CD14-positive monocyte (primary cell): ENCODE measurements around the gene PRLR. TPM values are rescaled to one million over a fixed set of nuclear protein-coding genes. Genes with fewer than 3 reads are reported as not detected.

Experiments
- DNase-seq, 3 donors: peaks; one replicate each; pipeline ENCODE4 v3.0.0-alpha.2; 2011 to 2022
- H2AFZ ChIP-seq: 2 replicates; pipeline ENCODE4 v1.6.0; 2012; ENCODE audit warnings: mild to moderate bottlenecking, low read depth, low read length, inconsistent platforms; ENCODE audit not compliant: insufficient read depth, poor library complexity, severe bottlenecking
- H3K27ac ChIP-seq, 2 donors: 1 replicate in 1 of 2; 2 replicates in 1 of 2; pipeline ENCODE4 v1.5.1; 2012 to 2013; ENCODE audit warnings: low read length in 2 of 2, control low read depth in 1 of 2, inconsistent platforms in 1 of 2, low read depth in 1 of 2, mild to moderate bottlenecking in 1 of 2
- H3K27me3 ChIP-seq, 2 donors: one replicate each; pipeline versions ENCODE4 v1.6.0 to v1.6.1; 2011 to 2013; ENCODE audit warnings: low read length in 2 of 2; ENCODE audit not compliant: control insufficient read depth in 2 of 2, insufficient read depth in 2 of 2
- H3K36me3 ChIP-seq, 2 donors: replicated peaks in 1 of 2; 1 replicate in 1 of 2; 2 replicates in 1 of 2; pipeline versions ENCODE4 v1.5.1 to v1.6.1; 2012 to 2013; ENCODE audit warnings: low read length in 2 of 2, control low read depth in 1 of 2, inconsistent platforms in 1 of 2, mild to moderate bottlenecking in 1 of 2; ENCODE audit not compliant: insufficient read depth in 2 of 2, control insufficient read depth in 1 of 2
- H3K4me1 ChIP-seq, 2 donors: 1 replicate in 1 of 2; 2 replicates in 1 of 2; pipeline versions ENCODE4 v1.5.1 to v1.6.1; 2012 to 2013; ENCODE audit warnings: low read length in 2 of 2, control low read depth in 1 of 2, inconsistent platforms in 1 of 2, mild to moderate bottlenecking in 1 of 2, moderate library complexity in 1 of 2; ENCODE audit not compliant: insufficient read depth in 2 of 2, control insufficient read depth in 1 of 2
- H3K4me2 ChIP-seq: replicated peaks from 2 replicates; pipeline ENCODE3; 2012; ENCODE audit warnings: low read length, moderate library complexity, mild to moderate bottlenecking; ENCODE audit not compliant: poor library complexity, severe bottlenecking; ENCODE audit errors: extremely low read depth
- H3K4me3 ChIP-seq, 3 experiments: fragments of 200-600 bp in 1 of 3; sonication (generic) in 1 of 3; replicated peaks in 1 of 3; 1 replicate in 2 of 3; 2 replicates in 1 of 3; pipeline ENCODE4 v1.5.1; 2011 to 2013; ENCODE audit warnings: low read length in 3 of 3, mild to moderate bottlenecking in 3 of 3, control low read depth in 2 of 3, low read depth in 2 of 3, inconsistent platforms in 1 of 3, moderate library complexity in 1 of 3
- H3K79me2 ChIP-seq: 2 replicates; pipeline ENCODE4 v1.6.0; 2012; ENCODE audit warnings: mild to moderate bottlenecking, control low read depth, inconsistent platforms, low read length, moderate library complexity; ENCODE audit not compliant: insufficient read depth
- H3K9ac ChIP-seq: 2 replicates; pipeline ENCODE4 v1.6.0; 2017; ENCODE audit warnings: low read length, mild to moderate bottlenecking; ENCODE audit not compliant: insufficient read depth, poor library complexity, severe bottlenecking
- H3K9me3 ChIP-seq, 2 donors: replicated peaks in 1 of 2; 1 replicate in 1 of 2; 2 replicates in 1 of 2; pipeline versions ENCODE4 v1.5.1 to v1.6.1; 2012 to 2013; ENCODE audit warnings: low read length in 2 of 2, control low read depth in 1 of 2; ENCODE audit not compliant: control insufficient read depth in 1 of 2, insufficient read depth in 1 of 2
- H4K20me1 ChIP-seq: 2 replicates; pipeline ENCODE4 v1.6.0; 2012; ENCODE audit warnings: mild to moderate bottlenecking, low read length, control low read depth, moderate library complexity; ENCODE audit not compliant: insufficient read depth
- H3K27ac Mint-ChIP-seq, 7 donors: one replicate each; pipeline ENCODE4 v1.8.0; 2020; ENCODE audit warnings: mild to moderate bottlenecking in 7 of 7, mixed read lengths in 7 of 7, moderate library complexity in 6 of 7, inconsistent platforms in 2 of 7
- H3K27me3 Mint-ChIP-seq, 3 donors: one replicate each; pipeline ENCODE4 v1.8.0; 2021 to 2022; ENCODE audit warnings: low read depth in 3 of 3, mild to moderate bottlenecking in 3 of 3, mixed read lengths in 3 of 3, moderate library complexity in 3 of 3, inconsistent platforms in 1 of 3
- H3K36me3 Mint-ChIP-seq, 2 donors: one replicate each; pipeline ENCODE4 v1.8.0; 2020; ENCODE audit warnings: mixed read lengths in 2 of 2, inconsistent platforms in 1 of 2, mild to moderate bottlenecking in 1 of 2
- H3K4me1 Mint-ChIP-seq: one replicate; pipeline ENCODE4 v1.8.0; 2020; ENCODE audit warnings: mild to moderate bottlenecking, mixed read lengths
- H3K4me3 Mint-ChIP-seq, 2 donors: one replicate each; pipeline ENCODE4 v1.8.0; 2020; ENCODE audit warnings: mild to moderate bottlenecking in 2 of 2, mixed read lengths in 2 of 2, moderate library complexity in 1 of 2
- H3K9me3 Mint-ChIP-seq, 7 donors: one replicate each; pipeline ENCODE4 v1.8.0; 2020 to 2022; ENCODE audit warnings: mixed read lengths in 7 of 7, mild to moderate bottlenecking in 6 of 7, moderate library complexity in 6 of 7, inconsistent platforms in 2 of 7
- CTCF ChIP-seq: fragments of 200-600 bp; IDR thresholded peaks from one replicate; pipeline ENCODE4 v1.8.0; 2022; ENCODE audit warnings: antibody characterized with exemption, mild to moderate bottlenecking
- WGBS: methylation state at CpG from one replicate; pipeline ENCODE4 v1.1.5; 2013; ENCODE audit warnings: missing lambda C conversion rate; ENCODE audit not compliant: insufficient coverage; 5-methylcytosine and 5-hydroxymethylcytosine counted together
- intact Hi-C, 2 donors: fragments of 100-400 bp; cut with micrococcal nuclease; formaldehyde crosslinking; loops; one replicate each; pipeline versions ENCODE4 v1.15.0 to v1.15.1; 2023
- polyA plus RNA-seq, 3 donors: library from polyadenylated mRNA; depleted of rRNA in 1 of 3; unstranded in 2 of 3; stranded (reverse) in 1 of 3; fragments of 300-500 nt in 2 of 3; fragments of >200 nt in 1 of 3; fragmentation: Illumina TruSeq in 2 of 3; gene quantifications; 1 replicate in 2 of 3; 2 replicates in 1 of 3; pipeline ENCODE4 v1.2.3, GENCODE V29; 2012 to 2021

The PRLR gene
- polyA plus RNA-seq, 3 donors, result 0.12 to 1.7 (median 0.88) TPM

- Histone ChIP-seq H3K36me3 (peaks cover 2 to 10% of the 10 kb centered on the region in 2 donors), H3K9me3 (no peaks in the 10 kb centered on the region), H3K4me3 (no peak overlapping the region), H3K4me2 (no peak overlapping the region), H3K4me1 (peaks cover 3 to 8% of the 10 kb centered on the region in 2 donors), H3K27me3 (no peaks in the 10 kb centered on the region), H2AFZ (no peak overlapping the region), H3K79me2 (peaks cover 13% of the 10 kb centered on the region), H3K27ac (no peak overlapping the region), H4K20me1 (no peaks in the 10 kb centered on the region), H3K9ac (no peak overlapping the region)
- Mint-ChIP-seq H3K27ac (no peak overlapping the region), H3K9me3 (peaks cover 0 to 2% (median 0%) of the 10 kb centered on the region in 7 donors), H3K27me3 (peaks cover 0 to 4% (median 1%) of the 10 kb centered on the region in 3 donors), H3K4me3 (no peak overlapping the region), H3K4me1 (peaks cover 24% of the 10 kb centered on the region), H3K36me3 (peaks cover 17 to 20% of the 10 kb centered on the region in 2 donors)
- WGBS, result 100% methylated on average over 2 of the region's 2 CpGs
- intact Hi-C loops, result no loop called here
- no peak for DNase-seq
- TF ChIP-seq CTCF, result no peak
These were observed 105.4 kb downstream of the PRLR start for GRCh38 chr5:35124932-35125331.

GRCh38 chr5:35122819-35123218 is 107.5 kb downstream of the PRLR start:
- Histone ChIP-seq H3K36me3 (peaks cover 2 to 10% of the 10 kb centered on the region in 2 donors), H4K20me1 (no peaks in the 10 kb centered on the region), H3K27ac (no peak overlapping the region), H3K9me3 (no peaks in the 10 kb centered on the region), H3K4me3 (no peak overlapping the region), H3K79me2 (peaks cover 10% of the 10 kb centered on the region), H3K4me2 (no peak overlapping the region), H3K27me3 (no peaks in the 10 kb centered on the region), H2AFZ (no peak overlapping the region), H3K9ac (no peak overlapping the region), H3K4me1 (peaks cover 3 to 4% of the 10 kb centered on the region in 2 donors)
- H3K27me3 Mint-ChIP-seq, result peaks cover 0 to 2% (median 1%) of the 10 kb centered on the region in 3 donors
- peaks cover 0 to 3% (median 0%) of the 10 kb centered on the region in 7 donors for H3K9me3 Mint-ChIP-seq
- H3K4me3 Mint-ChIP-seq, result no peak overlapping the region
- peaks cover 16 to 22% of the 10 kb centered on the region in 2 donors for H3K36me3 Mint-ChIP-seq
- peak overlapping the region in 1 of 7 donors; percentile 31 for H3K27ac Mint-ChIP-seq
- no peak for DNase-seq
- TF ChIP-seq CTCF, result no peak
- WGBS, result 100% methylated on average over 1 of the region's 2 CpGs
- intact Hi-C loops, result no loop called here
- peaks cover 20% of the 10 kb centered on the region for H3K4me1 Mint-ChIP-seq
